Epithelial cell of prostate (primary cell): ENCODE data around the gene HOXC10.

Source experiments
- DNase-seq: peaks from one replicate; pipeline ENCODE4 v3.0.0-alpha.2; 2011; ENCODE audit warnings: low read depth, low spot score
- H3K27ac ChIP-seq: fragments of 450-650 bp; 2 replicates; pipeline ENCODE4 v1.5.1; 2017; ENCODE audit warnings: mild to moderate bottlenecking

Gene HOXC10

DNA sequence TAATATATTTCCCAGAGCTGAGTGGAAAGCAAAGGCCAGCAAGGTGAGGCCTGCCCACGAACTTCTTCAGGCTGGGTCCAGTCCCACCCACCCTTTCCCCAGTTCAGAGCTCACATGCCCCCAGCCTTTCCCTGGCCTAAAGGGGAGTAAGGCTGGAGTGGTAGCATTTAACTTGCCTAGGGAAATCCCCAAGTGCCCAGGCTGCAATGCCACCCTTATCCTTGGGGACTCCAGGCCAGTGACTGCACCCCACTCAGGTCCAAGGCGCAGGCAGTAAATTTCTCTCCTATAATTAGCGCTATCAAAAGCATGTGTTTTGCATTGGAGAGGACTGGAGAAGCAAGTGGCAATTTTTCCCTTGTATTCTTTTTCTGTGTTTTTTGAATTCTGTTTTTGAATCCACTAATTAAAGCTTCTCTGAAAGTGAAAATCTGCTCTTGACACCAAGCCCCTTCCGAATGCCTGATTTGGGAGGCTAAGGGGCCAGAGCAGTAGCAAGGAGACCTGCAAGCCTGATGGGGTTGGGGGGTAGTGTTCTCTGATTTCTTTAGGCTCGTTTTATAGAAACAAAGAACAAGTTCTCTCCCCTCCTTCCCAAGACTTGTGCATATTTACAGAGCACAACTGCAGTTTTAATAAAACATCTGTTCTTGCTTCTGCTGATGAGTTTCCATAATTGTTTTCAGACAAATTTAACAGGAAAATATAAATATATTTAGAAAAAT lies 39.8 kb downstream of the HOXC10 start:
- no peak for DNase-seq
- no peak overlapping the region for H3K27ac ChIP-seq

DNA sequence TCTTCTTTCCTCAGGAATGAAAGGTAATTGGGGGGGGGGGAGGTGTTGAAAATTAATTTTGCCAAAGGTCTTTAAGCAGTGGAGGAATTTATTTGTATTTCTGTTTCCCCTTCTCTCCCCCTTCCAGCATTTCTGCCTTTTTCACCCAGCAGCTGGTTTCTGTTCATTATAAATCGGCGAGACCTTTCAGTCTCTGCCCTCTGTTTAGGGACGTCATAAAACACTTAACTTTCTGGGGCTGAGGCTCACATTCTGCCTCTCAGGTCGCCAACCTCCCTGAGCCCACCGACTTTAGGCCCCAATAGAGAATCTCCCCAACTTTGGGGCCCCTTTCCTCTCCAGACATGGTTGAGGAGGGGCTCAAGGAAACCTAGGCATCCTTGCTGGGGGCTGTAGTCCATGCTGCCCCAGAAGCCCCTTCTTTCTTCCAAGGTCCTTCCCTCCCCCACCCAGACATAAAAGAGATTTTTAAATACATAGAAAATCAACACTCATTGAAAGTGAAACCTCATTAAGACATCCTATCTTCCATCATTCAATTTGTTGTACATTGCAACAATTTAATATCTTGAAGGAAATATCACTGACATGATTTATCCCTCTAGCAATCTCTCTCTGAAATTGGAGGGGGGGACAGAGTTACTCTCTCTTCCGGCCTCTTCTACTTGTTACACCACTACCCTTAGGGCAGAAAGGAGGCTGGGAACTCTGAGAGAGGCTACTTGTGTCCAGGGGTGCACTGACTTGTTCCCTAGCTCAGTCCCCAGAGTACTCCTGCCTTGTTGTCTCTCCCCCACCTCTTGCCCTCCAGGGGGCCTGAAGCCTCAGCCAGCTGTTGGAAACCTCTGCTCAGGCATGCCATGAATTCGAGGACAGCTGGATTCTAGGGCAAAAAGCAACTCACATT lies 40.8 kb downstream of the HOXC10 start:
- H3K27ac ChIP-seq, result no peak overlapping the region
- DNase-seq, result no peak

DNA sequence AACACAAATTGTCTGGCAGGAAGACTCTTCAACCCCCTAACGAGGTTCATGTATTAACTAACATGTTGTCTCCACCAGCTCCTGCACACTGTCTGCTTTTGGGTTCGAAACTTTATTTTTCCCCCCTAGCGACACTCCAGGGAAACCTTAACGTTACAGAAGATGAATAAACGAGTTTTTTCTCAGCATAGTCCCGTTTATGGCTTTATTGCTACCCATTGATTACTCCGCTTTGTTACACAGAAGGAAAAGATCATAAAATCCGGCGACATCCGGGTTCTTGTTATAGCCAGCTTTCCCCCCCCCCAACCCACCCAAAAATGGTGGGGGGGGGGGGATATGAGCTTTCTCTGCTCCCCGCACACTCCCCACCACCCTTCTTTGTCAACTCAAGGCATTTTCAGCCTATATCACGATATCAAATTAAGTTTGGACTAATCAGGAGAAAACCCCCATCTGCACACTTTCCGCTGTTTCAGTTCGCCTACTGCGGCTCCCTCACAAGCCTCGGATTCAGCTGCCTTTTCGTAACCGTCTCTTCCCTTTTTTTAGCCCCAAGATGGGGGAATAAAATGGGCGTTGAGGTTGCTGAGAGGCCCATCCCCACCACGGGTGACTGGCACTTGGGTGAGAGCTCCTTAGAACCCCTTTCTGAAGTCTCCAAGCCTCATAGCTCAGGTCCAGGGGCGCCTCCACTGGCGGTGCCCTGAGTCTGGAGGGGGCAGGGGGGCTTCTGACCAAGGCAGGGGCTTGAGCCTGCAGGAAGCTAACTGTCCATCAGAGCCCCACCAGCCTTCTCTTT lies 41.9 kb downstream of the HOXC10 start:
- DNase-seq, result no peak
- no peak overlapping the region for H3K27ac ChIP-seq

DNA sequence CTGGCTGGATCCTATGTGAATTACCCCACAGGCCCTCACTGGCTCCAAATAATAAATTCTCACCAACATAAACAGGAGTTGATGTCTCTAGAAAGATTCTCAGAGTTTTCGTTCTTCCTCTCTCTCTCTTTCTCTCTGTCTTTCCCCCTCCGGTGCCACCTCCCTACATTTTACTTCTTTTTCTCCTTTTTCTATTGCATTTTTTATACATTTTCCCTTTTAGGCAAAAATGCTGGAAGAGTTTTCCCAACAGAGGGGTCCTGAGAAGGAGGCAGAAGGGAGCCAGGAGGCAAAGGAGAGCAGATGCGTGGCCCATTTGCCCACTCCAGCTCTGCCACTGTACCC lies 42.5 kb downstream of the HOXC10 start:
- H3K27ac ChIP-seq, result no peak overlapping the region
- DNase-seq, result no peak

- DNase-seq, result no peak
- no peak within 1 kb of the TSS for H3K27ac ChIP-seq
Observed at GRCh38 chr12:54028314-54029201, 43.6 kb downstream of the HOXC10 start, which contains the start of gene HOXC6. Gene HOXC6 (plus strand): TSS chr12:54028440. CDS start chr12:54028522, 82 bp downstream.

DNA sequence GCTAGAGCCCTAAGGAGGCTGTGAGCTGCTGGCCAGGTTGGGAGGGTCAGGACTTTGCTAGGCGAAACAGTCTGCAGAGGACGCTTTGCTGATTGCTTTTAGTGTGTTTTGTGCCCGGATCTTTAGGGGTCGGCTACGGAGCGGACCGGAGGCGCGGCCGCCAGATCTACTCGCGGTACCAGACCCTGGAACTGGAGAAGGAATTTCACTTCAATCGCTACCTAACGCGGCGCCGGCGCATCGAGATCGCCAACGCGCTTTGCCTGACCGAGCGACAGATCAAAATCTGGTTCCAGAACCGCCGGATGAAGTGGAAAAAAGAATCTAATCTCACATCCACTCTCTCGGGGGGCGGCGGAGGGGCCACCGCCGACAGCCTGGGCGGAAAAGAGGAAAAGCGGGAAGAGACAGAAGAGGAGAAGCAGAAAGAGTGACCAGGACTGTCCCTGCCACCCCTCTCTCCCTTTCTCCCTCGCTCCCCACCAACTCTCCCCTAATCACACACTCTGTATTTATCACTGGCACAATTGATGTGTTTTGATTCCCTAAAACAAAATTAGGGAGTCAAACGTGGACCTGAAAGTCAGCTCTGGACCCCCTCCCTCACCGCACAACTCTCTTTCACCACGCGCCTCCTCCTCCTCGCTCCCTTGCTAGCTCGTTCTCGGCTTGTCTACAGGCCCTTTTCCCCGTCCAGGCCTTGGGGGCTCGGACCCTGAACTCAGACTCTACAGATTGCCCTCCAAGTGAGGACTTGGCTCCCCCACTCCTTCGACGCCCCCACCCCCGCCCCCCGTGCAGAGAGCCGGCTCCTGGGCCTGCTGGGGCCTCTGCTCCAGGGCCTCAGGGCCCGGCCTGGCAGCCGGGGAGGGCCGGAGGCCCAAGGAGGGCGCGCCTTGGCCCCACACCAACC lies 44.8 kb downstream of the HOXC10 start:
- H3K27ac ChIP-seq, result no peak overlapping the region
- DNase-seq, result no peak

- no peak for DNase-seq
- no peak overlapping the region for H3K27ac ChIP-seq
Observed at GRCh38 chr12:54030442-54030801, 45.5 kb downstream of the HOXC10 start.

- no peak overlapping the region for H3K27ac ChIP-seq
Observed at GRCh38 chr12:54030889-54031471, 46.0 kb downstream of the HOXC10 start.

DNA sequence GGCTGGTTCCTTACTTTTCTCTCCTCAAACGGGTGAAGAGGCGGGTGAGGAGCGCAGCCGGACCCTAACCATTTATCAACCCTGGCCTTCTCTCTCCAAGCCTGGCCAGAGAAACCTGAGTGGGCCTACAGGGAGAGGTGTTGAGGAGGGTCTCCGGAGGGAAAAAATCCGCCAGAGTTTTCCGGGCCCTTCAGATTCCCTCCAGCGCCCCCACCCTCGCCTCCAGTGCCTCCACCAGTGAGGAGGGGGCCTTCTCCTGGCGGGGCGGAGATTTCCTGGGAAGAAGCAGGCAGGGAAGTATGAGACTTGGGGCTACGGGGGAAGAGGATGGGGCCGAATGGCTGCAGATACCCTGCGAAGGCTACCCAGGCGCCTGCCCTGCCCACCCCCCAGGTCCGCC lies 46.5 kb downstream of the HOXC10 start:
- DNase-seq, result no peak
- H3K27ac ChIP-seq, result no peak overlapping the region

More at GRCh38 chr12:54030889-54031471, 46.0 kb downstream of the HOXC10 start:
- DNase-seq, result no peak

- no peak overlapping the region for H3K27ac ChIP-seq
- no peak for DNase-seq
Observed at GRCh38 chr12:54032086-54032619, 47.2 kb downstream of the HOXC10 start.

- DNase-seq, result no peak
Observed at GRCh38 chr12:54032627-54033100, 47.7 kb downstream of the HOXC10 start, which contains the start of gene HOXC5. Gene HOXC5 (plus strand): TSS chr12:54033050. CDS start chr12:54033123, 73 bp downstream.

DNA sequence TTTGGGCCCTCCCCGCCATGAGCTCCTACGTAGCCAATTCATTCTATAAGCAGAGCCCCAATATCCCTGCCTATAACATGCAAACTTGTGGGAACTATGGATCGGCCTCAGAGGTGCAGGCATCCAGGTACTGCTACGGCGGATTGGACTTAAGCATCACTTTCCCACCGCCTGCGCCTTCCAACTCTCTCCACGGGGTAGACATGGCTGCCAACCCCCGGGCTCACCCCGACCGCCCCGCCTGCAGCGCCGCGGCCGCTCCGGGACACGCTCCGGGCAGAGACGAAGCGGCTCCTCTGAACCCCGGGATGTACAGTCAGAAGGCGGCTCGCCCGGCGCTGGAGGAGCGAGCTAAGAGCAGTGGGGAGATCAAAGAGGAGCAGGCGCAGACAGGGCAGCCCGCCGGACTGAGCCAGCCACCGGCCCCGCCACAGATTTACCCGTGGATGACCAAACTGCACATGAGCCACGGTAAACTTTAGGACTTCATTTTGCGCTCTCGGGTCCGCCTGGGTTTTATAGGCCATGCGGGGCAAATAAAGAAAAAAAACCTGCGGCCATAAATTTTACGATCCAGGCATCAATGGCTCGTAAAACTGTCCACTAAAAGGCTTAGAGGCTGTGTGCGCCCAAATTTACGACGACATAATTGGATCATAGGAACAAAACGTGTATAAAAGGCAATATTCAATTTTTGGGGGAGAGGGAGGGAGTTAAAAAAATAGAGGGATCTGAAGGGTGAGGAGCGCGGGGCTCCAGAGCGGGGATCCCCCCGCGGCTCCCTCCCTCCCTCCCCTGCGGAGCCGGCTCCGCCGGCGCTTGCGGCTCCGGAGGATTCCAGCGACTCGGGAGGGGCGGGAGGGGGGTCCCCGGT lies 48.4 kb downstream of the HOXC10 start:
- no peak for DNase-seq
- no peak overlapping the region for H3K27ac ChIP-seq

More at GRCh38 chr12:54032627-54033100, 47.7 kb downstream of the HOXC10 start, which contains the start of gene HOXC5:
- no peak within 1 kb of the TSS for H3K27ac ChIP-seq

- no peak for DNase-seq
Observed at GRCh38 chr12:54033980-54034784, 49.2 kb downstream of the HOXC10 start.

DNA sequence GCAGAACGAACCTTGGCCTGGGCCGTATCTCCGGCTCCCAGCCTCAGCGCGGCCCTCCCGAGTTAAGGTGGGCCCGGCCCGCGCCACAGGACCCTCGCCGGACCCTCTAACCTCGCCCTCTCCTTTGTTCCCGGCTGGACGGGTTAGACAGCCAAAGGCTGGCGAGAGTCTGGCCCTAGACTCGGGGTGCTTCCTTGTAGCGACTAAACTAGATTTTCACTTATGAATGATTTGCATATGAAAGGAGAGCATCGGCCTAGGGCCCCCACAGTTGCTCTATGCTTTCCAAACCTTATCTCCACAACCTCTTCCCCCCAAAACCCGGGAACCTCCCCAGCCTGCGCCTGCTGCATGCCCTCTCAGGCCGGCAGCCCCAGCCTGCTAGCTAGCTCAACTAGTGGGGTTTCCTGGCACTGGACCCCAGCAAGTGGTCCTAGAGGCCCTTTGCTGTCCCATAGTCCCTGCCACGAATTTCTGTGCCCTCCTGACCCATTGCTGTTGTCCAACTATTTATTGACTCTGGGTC lies 49.9 kb downstream of the HOXC10 start:
- no peak for DNase-seq
- no peak overlapping the region for H3K27ac ChIP-seq

More at GRCh38 chr12:54033980-54034784, 49.2 kb downstream of the HOXC10 start:
- H3K27ac ChIP-seq, result no peak overlapping the region

GRCh38 chr12:54035568-54036264 lies 50.8 kb downstream of the HOXC10 start:
- H3K27ac ChIP-seq, result no peak overlapping the region

More at GRCh38 chr12:54035568-54036264, 50.8 kb downstream of the HOXC10 start:
- no peak for DNase-seq
